Uterus (tissue), 4 donors: ENCODE results near the gene EGFL6. TPM values are rescaled to one million over a fixed set of nuclear protein-coding genes. Genes with fewer than 3 reads are reported as not detected.

ENCODE experiments used
- DNase-seq, 2 donors: peaks; one replicate each; pipeline ENCODE4 v3.0.0-alpha.2; 2019 to 2020
- H3K27ac ChIP-seq, 2 donors: fragments of 200-600 bp; sonication (generic); 1 replicate in 1 of 2; 2 replicates in 1 of 2; pipeline ENCODE4 v1.5.1; 2016 to 2018
- H3K27me3 ChIP-seq, 2 donors: fragments of 200-600 bp; sonication (generic); one replicate each; pipeline ENCODE4 v1.5.1; 2018 to 2019; ENCODE audit warnings: control low read depth in 1 of 2
- H3K36me3 ChIP-seq, 2 donors: fragments of 200-600 bp; sonication (generic); one replicate each; pipeline ENCODE4 v1.5.1; 2019; ENCODE audit warnings: control low read depth in 1 of 2
- H3K4me1 ChIP-seq, 2 donors: fragments of 200-600 bp; sonication (generic); one replicate each; pipeline ENCODE4 v1.5.1; 2018 to 2019; ENCODE audit warnings: control low read depth in 1 of 2
- H3K4me3 ChIP-seq, 2 donors: fragments of 200-600 bp; sonication (generic); 1 replicate in 1 of 2; 2 replicates in 1 of 2; pipeline ENCODE4 v1.5.1; 2018 to 2019; ENCODE audit warnings: mild to moderate bottlenecking in 1 of 2
- H3K9me3 ChIP-seq, 2 donors: fragments of 200-600 bp; sonication (generic); one replicate each; pipeline ENCODE4 v1.5.1; 2019; ENCODE audit warnings: control low read depth in 1 of 2
- CTCF ChIP-seq, 4 experiments: fragments of 200-600 bp in 2 of 4; fragments of 450-650 bp in 2 of 4; sonication (generic) in 2 of 4; IDR thresholded peaks; one replicate each; pipeline ENCODE4 v1.5.1; 2016 to 2019; ENCODE audit warnings: antibody characterized with exemption in 4 of 4, mild to moderate bottlenecking in 2 of 4, moderate library complexity in 1 of 4
- POLR2A ChIP-seq, 2 donors: fragments of 450-650 bp; IDR thresholded peaks; one replicate each; pipeline ENCODE4 v1.6.1; 2016; ENCODE audit warnings: antibody characterized with exemption in 2 of 2, mild to moderate bottlenecking in 1 of 2, moderate library complexity in 1 of 2
- intact Hi-C: fragments of 100-400 bp; cut with DNase I; formaldehyde crosslinking; loops from one replicate; pipeline ENCODE4 v1.15.1; 2023; ENCODE audit warnings: low total_unique reads
- total RNA-seq, 4 donors: library from RNA; depleted of rRNA in 3 of 4; stranded (reverse); fragments of >200 nt in 3 of 4; gene quantifications; one replicate each; pipeline versions ENCODE4 v1.1.0 to v1.2.4, GENCODE V29; 2014 to 2023
- donor health status: DM: yes; HTN: yes; CAD: no.

The EGFL6 gene, protein sequence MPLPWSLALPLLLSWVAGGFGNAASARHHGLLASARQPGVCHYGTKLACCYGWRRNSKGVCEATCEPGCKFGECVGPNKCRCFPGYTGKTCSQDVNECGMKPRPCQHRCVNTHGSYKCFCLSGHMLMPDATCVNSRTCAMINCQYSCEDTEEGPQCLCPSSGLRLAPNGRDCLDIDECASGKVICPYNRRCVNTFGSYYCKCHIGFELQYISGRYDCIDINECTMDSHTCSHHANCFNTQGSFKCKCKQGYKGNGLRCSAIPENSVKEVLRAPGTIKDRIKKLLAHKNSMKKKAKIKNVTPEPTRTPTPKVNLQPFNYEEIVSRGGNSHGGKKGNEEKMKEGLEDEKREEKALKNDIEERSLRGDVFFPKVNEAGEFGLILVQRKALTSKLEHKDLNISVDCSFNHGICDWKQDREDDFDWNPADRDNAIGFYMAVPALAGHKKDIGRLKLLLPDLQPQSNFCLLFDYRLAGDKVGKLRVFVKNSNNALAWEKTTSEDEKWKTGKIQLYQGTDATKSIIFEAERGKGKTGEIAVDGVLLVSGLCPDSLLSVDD
- 10 to 100 TPM in 1 of 4 donors, under 1 TPM in 1, not detected in 2; 0.18 to 15.7 TPM for total RNA-seq

- Histone ChIP-seq H3K9me3 (no peaks in the 10 kb centered on the region), H3K4me1 (no peaks in the 10 kb centered on the region), H3K27ac (no peak within 1 kb of the TSS), H3K27me3 (peaks cover 0 to 21% of the 10 kb centered on the region in 2 donors), H3K4me3 (no peak within 1 kb of the TSS), H3K36me3 (no peaks in the 10 kb centered on the region)
- intact Hi-C loops, result no loop called here
- no peak for DNase-seq
- TF ChIP-seq CTCF (IDR thresholded peaks at IDR 0.05) (no peak), POLR2A (IDR thresholded peaks at IDR 0.05) (no peak)
Measured at GRCh38 chrX:13569479-13570260, at the start of gene EGFL6. TSS of gene EGFL6 (plus strand) at chrX:13569601. CDS start at chrX:13569862, 261 bp downstream.

GRCh38 chrX:13520351-13520750 lies 49.0 kb upstream of the EGFL6 start:
- Histone ChIP-seq H3K4me1 (no peaks in the 10 kb centered on the region), H3K36me3 (no peaks in the 10 kb centered on the region), H3K4me3 (no peak overlapping the region), H3K9me3 (no peaks in the 10 kb centered on the region), H3K27ac (no peak overlapping the region), H3K27me3 (no peaks in the 10 kb centered on the region)
- no peak for DNase-seq
- no peak for TF ChIP-seq CTCF (IDR thresholded peaks at IDR 0.05)
- TF ChIP-seq POLR2A (IDR thresholded peaks at IDR 0.05), result no peak
- intact Hi-C loops, result no loop called here

DNA sequence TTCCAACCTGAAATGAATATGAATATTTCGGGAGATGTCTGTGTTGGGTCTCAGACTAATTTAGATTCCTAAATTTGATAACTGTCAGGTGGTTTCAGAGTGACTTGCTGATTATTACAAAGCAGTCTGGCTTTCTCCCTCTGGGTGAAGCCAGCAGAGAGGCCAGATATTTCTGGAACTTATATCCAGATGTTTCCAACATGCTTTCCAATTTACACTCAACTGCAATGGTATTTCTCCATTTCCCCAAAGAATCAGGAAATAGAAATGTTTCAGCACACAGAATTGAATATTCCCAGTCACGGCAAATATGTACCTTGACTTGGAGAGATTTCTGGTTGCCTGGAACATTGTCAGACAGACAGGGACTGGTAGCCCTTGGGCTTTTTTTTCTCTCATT lies 48.5 kb upstream of the EGFL6 start:
- H3K4me3 ChIP-seq, result no peak overlapping the region
- intact Hi-C loops, result no loop called here
- no peaks in the 10 kb centered on the region for H3K9me3 ChIP-seq
- H3K4me1 ChIP-seq, result no peaks in the 10 kb centered on the region
- no peaks in the 10 kb centered on the region for H3K36me3 ChIP-seq
- no peak for DNase-seq
- H3K27me3 ChIP-seq, result no peaks in the 10 kb centered on the region
- TF ChIP-seq CTCF (IDR thresholded peaks at IDR 0.05) (no peak), POLR2A (IDR thresholded peaks at IDR 0.05) (no peak)
- H3K27ac ChIP-seq, result no peak overlapping the region

DNA sequence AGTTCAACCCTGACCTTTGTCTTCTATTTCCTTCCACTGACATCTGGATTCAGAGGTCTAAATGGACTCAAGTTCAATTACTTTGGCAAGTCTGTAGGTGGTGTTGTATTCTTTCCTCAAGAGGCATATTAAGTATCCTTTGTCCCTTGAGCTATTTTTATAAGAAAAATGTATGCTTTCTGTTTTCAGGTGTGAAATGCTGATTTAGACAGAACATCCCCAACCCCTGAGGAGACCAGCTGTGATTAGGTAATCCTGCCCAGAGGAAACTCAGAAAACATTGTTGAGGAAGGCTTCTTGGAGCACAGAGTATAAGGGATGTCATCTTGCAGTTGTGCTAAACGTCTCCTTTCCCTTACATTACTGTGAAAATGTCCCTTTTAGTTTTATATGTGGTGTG lies 46.6 kb upstream of the EGFL6 start:
- no peaks in the 10 kb centered on the region for H3K27me3 ChIP-seq
- no peak for DNase-seq
- TF ChIP-seq CTCF (IDR thresholded peaks at IDR 0.05) (no peak), POLR2A (IDR thresholded peaks at IDR 0.05) (no peak)
- no peaks in the 10 kb centered on the region for H3K4me1 ChIP-seq
- no peaks in the 10 kb centered on the region for H3K36me3 ChIP-seq
- H3K9me3 ChIP-seq, result no peaks in the 10 kb centered on the region
- no peak overlapping the region for H3K4me3 ChIP-seq
- no peak overlapping the region for H3K27ac ChIP-seq
- intact Hi-C loops, result no loop called here

DNA sequence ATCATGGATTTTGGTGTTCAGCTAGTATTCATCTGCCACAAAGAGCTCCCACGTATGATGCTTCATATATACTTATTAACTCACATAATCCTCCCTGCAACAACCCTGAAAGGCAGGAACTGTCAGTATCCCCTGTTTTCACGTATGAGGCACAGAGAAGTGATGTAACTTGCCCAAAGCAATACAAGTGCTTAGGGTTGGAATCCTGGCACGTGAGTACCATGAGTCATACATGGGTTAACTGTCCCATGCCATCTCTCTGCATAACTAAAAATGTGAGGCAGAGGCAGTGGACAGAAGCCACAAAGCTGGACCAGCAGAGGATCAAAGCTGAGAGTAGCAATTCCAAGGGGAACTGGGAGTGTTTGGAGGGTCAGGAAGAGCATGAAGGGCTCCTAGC lies 35.7 kb upstream of the EGFL6 start:
- H3K27ac ChIP-seq, result no peak overlapping the region
- no peaks in the 10 kb centered on the region for H3K4me1 ChIP-seq
- intact Hi-C loops, result no loop called here
- H3K27me3 ChIP-seq, result no peaks in the 10 kb centered on the region
- H3K4me3 ChIP-seq, result no peak overlapping the region
- TF ChIP-seq CTCF (IDR thresholded peaks at IDR 0.05) (no peak), POLR2A (IDR thresholded peaks at IDR 0.05) (no peak)
- no peaks in the 10 kb centered on the region for H3K9me3 ChIP-seq
- DNase-seq, result no peak
- no peaks in the 10 kb centered on the region for H3K36me3 ChIP-seq
